PC-9 (cell line): ENCODE results near the gene MYLK3. TPM values are rescaled to one million over a fixed set of nuclear protein-coding genes. Genes with fewer than 3 reads are reported as not detected.
A peak's percentile ranks its signal among the peaks of the same experiment; 100 is the strongest.

ENCODE experiments used
- BruUV-seq: library from RNA; stranded (reverse); fragments of 400-500 nt; replicated peaks from 2 replicates; lab custom pipeline; 2021; lab: Mats Ljungman, UMichigan
- CTCF ChIA-PET: fragments of 300-600 bp; sonication (Branson Sonifier 250); formaldehyde crosslinking; loops from one replicate; lab custom pipeline; 2022; ENCODE audit warnings: antibody characterized with exemption; lab: Charles Lee
- POLR2A ChIA-PET: fragments of 300-600 bp; sonication (Branson Sonifier 250); formaldehyde crosslinking; loops from one replicate; lab custom pipeline; 2022; ENCODE audit warnings: antibody characterized with exemption; ENCODE audit not compliant: unreplicated experiment; lab: Charles Lee
- DNase-seq, 2 experiments: peaks; one replicate each; pipeline versions ENCODE4 v3.0.0 to v3.0.0-alpha.2; 2015 to 2022; ENCODE audit warnings: mixed read lengths in 1 of 2
- H2AFZ ChIP-seq: fragments of 200-600 bp; sonication (generic); 2 replicates; pipeline ENCODE4 v1.8.1; 2017; ENCODE audit warnings: antibody characterized with exemption
- H3F3A ChIP-seq: fragments of 200-600 bp; sonication (generic); 2 replicates; pipeline ENCODE4 v1.8.1; 2017; ENCODE audit warnings: antibody characterized with exemption, mild to moderate bottlenecking, low read depth; ENCODE audit not compliant: insufficient read depth
- H3K27ac ChIP-seq: fragments of 200-600 bp; sonication (generic); 2 replicates; pipeline ENCODE4 v1.6.1; 2016; ENCODE audit warnings: mixed run types
- H3K27me3 ChIP-seq: fragments of 200-600 bp; sonication (generic); 2 replicates; pipeline ENCODE4 v1.6.1; 2016; ENCODE audit warnings: low read depth, mixed run types; ENCODE audit not compliant: insufficient read depth
- H3K36me3 ChIP-seq: fragments of 200-600 bp; sonication (generic); 2 replicates; pipeline ENCODE4 v1.6.1; 2016; ENCODE audit warnings: low read depth, mixed run types
- H3K4me1 ChIP-seq: fragments of 200-600 bp; sonication (generic); replicated peaks from 2 replicates; pipeline ENCODE4 v1.6.1; 2016; ENCODE audit warnings: mixed run types; ENCODE audit not compliant: insufficient read depth
- H3K4me2 ChIP-seq: fragments of 200-600 bp; sonication (generic); 2 replicates; pipeline ENCODE4 v1.6.1; 2017; ENCODE audit warnings: mixed run types
- H3K4me3 ChIP-seq: fragments of 200-600 bp; sonication (generic); 2 replicates; pipeline ENCODE4 v1.6.1; 2016; ENCODE audit warnings: mixed run types
- H3K79me2 ChIP-seq: fragments of 200-600 bp; sonication (generic); 2 replicates; pipeline ENCODE4 v1.6.1; 2017; ENCODE audit warnings: low read depth, mixed run types
- H3K9me2 ChIP-seq: fragments of 200-600 bp; sonication (generic); 2 replicates; pipeline ENCODE4 v1.8.1; 2017; ENCODE audit warnings: mild to moderate bottlenecking; ENCODE audit not compliant: insufficient read depth
- H3K9me3 ChIP-seq: fragments of 200-600 bp; sonication (generic); 2 replicates; pipeline ENCODE4 v1.8.1; 2016; ENCODE audit warnings: low read depth; ENCODE audit not compliant: insufficient read depth
- H4K20me1 ChIP-seq: fragments of 200-600 bp; sonication (generic); 2 replicates; pipeline ENCODE4 v1.8.1; 2017; ENCODE audit not compliant: insufficient read depth
- CTCF ChIP-seq: fragments of 200-600 bp; sonication (generic); conservative IDR thresholded peaks from 2 replicates; pipeline ENCODE4 v1.6.1; 2017; ENCODE audit warnings: mixed run types, antibody characterized with exemption, mild to moderate bottlenecking, moderate library complexity
- EZH2 ChIP-seq: fragments of 200-600 bp; sonication (generic); IDR thresholded peaks from 2 replicates; pipeline ENCODE4 v1.8.0; 2017; ENCODE audit warnings: antibody characterized with exemption, low read depth
- intact Hi-C: fragments of 100-400 bp; cut with micrococcal nuclease; formaldehyde crosslinking; loops from one replicate; pipeline ENCODE4 v1.10.0; 2022; ENCODE audit not compliant: unreplicated experiment
- total RNA-seq: library from RNA; stranded (reverse); gene quantifications from 2 replicates; pipeline ENCODE4 v1.2.3, GENCODE V29; 2021

Gene MYLK3
- total RNA-seq, 1 experiment from 2014 or later = 0.68 TPM

DNA sequence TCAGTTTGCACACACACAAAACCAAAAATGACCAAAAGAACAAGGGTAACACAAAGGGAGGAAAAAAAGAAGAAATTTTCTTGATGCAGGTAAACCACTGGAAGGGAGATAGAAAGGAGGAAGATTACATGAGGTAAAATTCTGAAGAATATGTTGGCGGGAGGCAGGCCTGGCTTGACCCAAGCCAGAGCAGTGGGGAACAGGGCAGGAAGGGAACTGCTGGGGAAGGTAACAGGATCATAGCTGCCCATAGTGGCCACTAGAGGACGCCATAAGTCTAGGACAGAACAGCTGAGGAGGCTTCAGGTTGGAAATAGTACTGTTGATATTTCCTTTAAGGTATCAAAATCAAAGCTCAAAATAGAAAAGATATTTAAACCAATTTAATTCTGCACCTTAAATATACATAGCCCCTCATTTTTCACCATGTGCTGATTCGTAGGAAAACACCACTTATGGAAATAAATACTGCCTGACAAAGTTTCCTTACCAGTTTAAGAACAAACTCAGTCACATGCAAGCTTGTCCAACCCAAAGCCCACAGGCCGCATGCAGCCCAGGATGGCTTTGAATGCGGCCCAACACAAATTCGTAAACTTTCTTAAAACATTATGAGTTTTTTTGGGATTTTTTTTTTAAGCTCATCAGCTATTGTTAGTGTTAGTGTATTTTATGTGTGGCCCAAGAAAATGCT, 74.7 kb downstream of the MYLK3 start:
- Histone ChIP-seq H3K9me2 (no peaks in the 10 kb centered on the region), H3K36me3 (peaks cover 6% of the 10 kb centered on the region; the same call in 1 of the 2 replicates), H3K4me2 (no peak overlapping the region), H3K4me1 (no peaks in the 10 kb centered on the region), H2AFZ (no peak overlapping the region), H3K27ac (no peak overlapping the region), H3K27me3 (no peaks in the 10 kb centered on the region), H4K20me1 (peaks cover 12% of the 10 kb centered on the region; the same call in 1 of the 2 replicates), H3K79me2 (no peaks in the 10 kb centered on the region), H3F3A (0 out of 2 replicates have a peak, but pooled peaks cover 3% of the 10 kb centered on the region), H3K4me3 (no peak overlapping the region), H3K9me3 (no peaks in the 10 kb centered on the region)
- TF ChIP-seq CTCF (peak; percentile 86), EZH2 (no peak)
- DNase-seq = peak in 1 of 2 experiments; percentile 33
- no TSS peak for BruUV-seq
- ChIA-PET CTCF (interaction anchor here (0.5 to 1.2 kb wide), 8 partner anchors 9 to 235 kb away, joined by 3 to 11 read pairs (median 3); no protein-coding TSS in a partner anchor), POLR2A (no interaction called here)
- intact Hi-C loops = loop anchor here (1.0 to 5.0 kb wide), 2 partner anchors 129 to 235 kb away; no protein-coding TSS in a partner anchor

- no peaks in the 10 kb centered on the region for H3K79me2 ChIP-seq
- CTCF ChIA-PET = no interaction called here
- no peak overlapping the region for H3K4me2 ChIP-seq
- H3K4me3 ChIP-seq = no peak overlapping the region
- no peaks in the 10 kb centered on the region for H3F3A ChIP-seq
- no peak overlapping the region for H2AFZ ChIP-seq
- TF ChIP-seq CTCF = no peak
- TF ChIP-seq EZH2 = no peak
- 0 out of 2 replicates have a peak, but pooled peaks cover 3% of the 10 kb centered on the region for H4K20me1 ChIP-seq
- no peaks in the 10 kb centered on the region for H3K27me3 ChIP-seq
- H3K27ac ChIP-seq = no peak overlapping the region
- no peaks in the 10 kb centered on the region for H3K4me1 ChIP-seq
- H3K9me3 ChIP-seq = no peaks in the 10 kb centered on the region
- H3K36me3 ChIP-seq = peaks cover 12% of the 10 kb centered on the region
- POLR2A ChIA-PET = no interaction called here
- no TSS peak for BruUV-seq
- no peaks in the 10 kb centered on the region for H3K9me2 ChIP-seq
- no peak for DNase-seq
- intact Hi-C loops = no loop called here
Observed at GRCh38 chr16:46662123-46662522, 86.0 kb downstream of the MYLK3 start.

GRCh38 chr16:46658925-46659324, 89.2 kb downstream of the MYLK3 start:
- H3F3A ChIP-seq = no peaks in the 10 kb centered on the region
- no peaks in the 10 kb centered on the region for H3K4me1 ChIP-seq
- no peak overlapping the region for H3K4me2 ChIP-seq
- BruUV-seq = no TSS peak
- no peak overlapping the region for H2AFZ ChIP-seq
- intact Hi-C loops = no loop called here
- POLR2A ChIA-PET = no interaction called here
- no peak for DNase-seq
- 0 out of 2 replicates have a peak, but pooled peaks cover 3% of the 10 kb centered on the region for H4K20me1 ChIP-seq
- no peak overlapping the region for H3K27ac ChIP-seq
- H3K9me2 ChIP-seq = no peaks in the 10 kb centered on the region
- H3K9me3 ChIP-seq = no peaks in the 10 kb centered on the region
- TF ChIP-seq EZH2 (no peak), CTCF (no peak)
- H3K4me3 ChIP-seq = no peak overlapping the region
- H3K79me2 ChIP-seq = no peaks in the 10 kb centered on the region
- no peaks in the 10 kb centered on the region for H3K27me3 ChIP-seq
- peaks cover 12% of the 10 kb centered on the region for H3K36me3 ChIP-seq
- CTCF ChIA-PET = no interaction called here

Other genes with a start within 250 kb of the MYLK3 start
- 17.4 and 19.3 TPM in 2 replicates for gene SHCBP1, start 127.0 kb downstream of the MYLK3 start, total RNA-seq
- gene VPS35, start 59.2 kb downstream of the MYLK3 start, total RNA-seq = 94.9 and 98.4 TPM in 2 replicates
- 27.4 and 36.0 TPM in 2 replicates for gene ORC6, start 58.7 kb downstream of the MYLK3 start, total RNA-seq
- 7.8 and 8.6 TPM in 2 replicates for gene C16orf87, start 82.8 kb upstream of the MYLK3 start, total RNA-seq
- gene GPT2, start 136.0 kb upstream of the MYLK3 start, total RNA-seq = 52.8 and 67.2 TPM in 2 replicates
- 78.9 and 89.8 TPM in 2 replicates for gene DNAJA2, start 225.3 kb upstream of the MYLK3 start, total RNA-seq